A673 (cell line): ENCODE measurements around the gene UTS2R.

ENCODE experiments used
- CTCF ChIP-seq: fragments of 300-800, 200-600 bp; sonication (generic); conservative IDR thresholded peaks from 2 replicates; pipeline ENCODE4 v1.5.1; 2017; ENCODE audit warnings: low read depth, mild to moderate bottlenecking, antibody characterized with exemption, low read length, moderate library complexity, mixed read lengths
- EZH2 ChIP-seq: fragments of 200-600 bp; sonication (generic); IDR thresholded peaks from 2 replicates; pipeline ENCODE4 v1.6.1; 2017; ENCODE audit warnings: borderline replicate concordance, low read depth, mild to moderate bottlenecking, mixed read lengths, antibody characterized with exemption, low read length; ENCODE audit not compliant: poor library complexity, severe bottlenecking

DNA sequence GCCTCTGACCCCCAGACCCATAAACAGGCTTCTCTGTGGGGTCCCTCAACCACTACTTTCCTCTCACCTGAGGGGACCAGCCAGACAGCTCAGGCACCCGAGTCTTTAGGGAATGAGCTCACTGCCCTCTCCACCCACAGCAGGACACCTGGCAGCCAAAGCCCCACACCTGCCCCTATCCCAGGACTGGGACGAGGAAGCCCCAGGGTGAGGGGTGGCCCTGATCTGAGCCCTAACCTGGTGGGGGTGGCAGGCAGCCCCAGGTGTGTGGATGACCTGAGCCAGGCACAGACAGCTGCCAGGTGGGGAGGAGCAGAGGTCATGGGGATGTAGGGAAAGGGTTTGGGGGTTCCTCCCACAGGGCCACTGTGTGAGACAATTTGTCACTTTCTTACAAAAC lies 14.2 kb upstream of the UTS2R start:
- TF ChIP-seq CTCF (no peak), EZH2 (no peak)
